Liver (tissue), 9 donors: ENCODE results near the gene SORBS2. TPM values are rescaled to one million over a fixed set of nuclear protein-coding genes. Genes with fewer than 3 reads are reported as not detected.

Experiments used
- DNase-seq: peaks from one replicate; pipeline ENCODE4 v3.0.0-alpha.2; 2017; ENCODE audit warnings: low spot score
- H3K27ac ChIP-seq, 2 donors: one replicate each; pipeline ENCODE4 v1.7.0; 2013; ENCODE audit warnings: inconsistent platforms in 2 of 2, low read length in 2 of 2, control low read depth in 1 of 2, low read depth in 1 of 2, mild to moderate bottlenecking in 1 of 2
- H3K27me3 ChIP-seq, 4 donors: one replicate each; pipeline versions ENCODE4 v1.6.1 to v1.7.0; 2013; ENCODE audit warnings: low read length in 3 of 4, inconsistent platforms in 1 of 4, mild to moderate bottlenecking in 1 of 4, moderate library complexity in 1 of 4; ENCODE audit not compliant: control insufficient read depth in 4 of 4, insufficient read depth in 4 of 4
- H3K36me3 ChIP-seq, 4 donors: one replicate each; pipeline versions ENCODE4 v1.6.1 to v1.7.0; 2013; ENCODE audit warnings: low read length in 3 of 4, mild to moderate bottlenecking in 3 of 4, low read depth in 1 of 4, moderate library complexity in 1 of 4; ENCODE audit not compliant: control insufficient read depth in 4 of 4, insufficient read depth in 3 of 4
- H3K4me1 ChIP-seq, 4 donors: one replicate each; pipeline versions ENCODE4 v1.6.1 to v1.7.0; 2013; ENCODE audit warnings: low read length in 3 of 4, mild to moderate bottlenecking in 3 of 4, moderate library complexity in 1 of 4; ENCODE audit not compliant: control insufficient read depth in 4 of 4, insufficient read depth in 4 of 4
- H3K4me3 ChIP-seq, 3 donors: one replicate each; pipeline versions ENCODE4 v1.6.1 to v1.7.0; 2013; ENCODE audit warnings: low read length in 3 of 3, control low read depth in 1 of 3, low read depth in 1 of 3, mild to moderate bottlenecking in 1 of 3
- H3K9ac ChIP-seq, 2 donors: one replicate each; pipeline ENCODE4 v1.7.0; 2013; ENCODE audit warnings: low read length in 2 of 2, mild to moderate bottlenecking in 2 of 2, moderate library complexity in 2 of 2, control low read depth in 1 of 2, low read depth in 1 of 2
- H3K9me3 ChIP-seq, 4 donors: one replicate each; pipeline versions ENCODE4 v1.6.1 to v1.7.0; 2013; ENCODE audit warnings: low read length in 3 of 4; ENCODE audit not compliant: control insufficient read depth in 4 of 4
- ATF3 ChIP-seq: IDR thresholded peaks from 2 replicates; pipeline ENCODE4 v1.6.1; 2016; ENCODE audit warnings: antibody characterized with exemption
- CTCF ChIP-seq: fragments of 150-350 bp; IDR thresholded peaks from 2 replicates; pipeline ENCODE4 v1.5.1; 2017; ENCODE audit warnings: improper control_type of control experiment, low read depth, low read length; ENCODE audit not compliant: missing input control
- EGR1 ChIP-seq, 2 donors: IDR thresholded peaks; 2 replicates each; pipeline ENCODE4 v1.6.1; 2016 to 2018; ENCODE audit warnings: antibody characterized with exemption in 2 of 2, low read depth in 2 of 2
- FOXA1 ChIP-seq: IDR thresholded peaks from 2 replicates; pipeline ENCODE4 v1.6.1; 2016; ENCODE audit warnings: antibody characterized with exemption
- FOXA2 ChIP-seq: IDR thresholded peaks from 2 replicates; pipeline ENCODE4 v1.6.1; 2016; ENCODE audit warnings: antibody characterized with exemption
- GABPA ChIP-seq, 2 donors: IDR thresholded peaks in 1 of 2; conservative IDR thresholded peaks in 1 of 2; 2 replicates each; pipeline ENCODE4 v1.6.1; 2016; ENCODE audit warnings: antibody characterized with exemption in 2 of 2, mild to moderate bottlenecking in 1 of 2, moderate library complexity in 1 of 2
- HNF4A ChIP-seq, 2 donors: conservative IDR thresholded peaks; 2 replicates each; pipeline ENCODE4 v1.6.1; 2016; ENCODE audit warnings: antibody characterized with exemption in 2 of 2, mild to moderate bottlenecking in 2 of 2
- HNF4G ChIP-seq: IDR thresholded peaks from 2 replicates; pipeline ENCODE4 v1.6.1; 2016; ENCODE audit warnings: antibody characterized with exemption
- JUND ChIP-seq, 2 donors: IDR thresholded peaks; 2 replicates each; pipeline ENCODE4 v1.6.1; 2016; ENCODE audit warnings: antibody characterized with exemption in 2 of 2
- MAX ChIP-seq: IDR thresholded peaks from 2 replicates; pipeline ENCODE4 v1.6.1; 2016; ENCODE audit warnings: antibody characterized with exemption
- NR2F2 ChIP-seq: IDR thresholded peaks from 2 replicates; pipeline ENCODE4 v1.6.1; 2016; ENCODE audit warnings: antibody characterized with exemption
- RAD21 ChIP-seq, 2 donors: IDR thresholded peaks; 2 replicates each; pipeline ENCODE4 v1.6.1; 2016; ENCODE audit warnings: antibody characterized with exemption in 2 of 2, mild to moderate bottlenecking in 2 of 2
- REST ChIP-seq: IDR thresholded peaks from 2 replicates; pipeline ENCODE4 v1.6.1; 2016; ENCODE audit warnings: antibody characterized with exemption, mild to moderate bottlenecking
- RXRA ChIP-seq, 2 donors: IDR thresholded peaks; 2 replicates each; pipeline ENCODE4 v1.6.1; 2017 to 2018; ENCODE audit warnings: antibody characterized with exemption in 2 of 2, mild to moderate bottlenecking in 1 of 2
- SP1 ChIP-seq: IDR thresholded peaks from 2 replicates; pipeline ENCODE4 v1.6.1; 2018; ENCODE audit warnings: antibody characterized with exemption, mild to moderate bottlenecking
- TAF1 ChIP-seq: conservative IDR thresholded peaks from 2 replicates; pipeline ENCODE4 v1.6.1; 2016; ENCODE audit warnings: antibody characterized with exemption, mild to moderate bottlenecking
- YY1 ChIP-seq: IDR thresholded peaks from 2 replicates; pipeline ENCODE4 v1.6.1; 2016; ENCODE audit warnings: antibody characterized with exemption, mild to moderate bottlenecking
- WGBS: extraction: QIAGEN DNeasy Blood & Tissue Kit; methylation state at CpG from one replicate; pipeline ENCODE4 v1.1.7; 2013; 5-methylcytosine and 5-hydroxymethylcytosine counted together
- polyA plus RNA-seq, 2 donors: library from polyadenylated mRNA; stranded (reverse) in 1 of 2; unstranded in 1 of 2; fragments of 200-250 nt in 1 of 2; fragments of >200 nt in 1 of 2; fragmentation: Nextera tagmentation in 1 of 2; extraction: Ambion mirVana in 1 of 2; gene quantifications; one replicate each; pipeline versions ENCODE4 v1.2.1 to v1.2.3, GENCODE V29; 2013 to 2015
- total RNA-seq, 2 donors: library from RNA; depleted of rRNA; stranded (reverse); fragments of >200 nt; gene quantifications; one replicate each; pipeline ENCODE4 v1.2.3, GENCODE V29; 2014
- donor health status: healthy.
- donor health status: healthy.
- donor health status: healthy.
- donor health status: healthy.
- donor health status: healthy.

SORBS2 gene
- total and polyA plus RNA-seq, 4 donors = 23.3 to 136 (median 59.6) TPM

DNA sequence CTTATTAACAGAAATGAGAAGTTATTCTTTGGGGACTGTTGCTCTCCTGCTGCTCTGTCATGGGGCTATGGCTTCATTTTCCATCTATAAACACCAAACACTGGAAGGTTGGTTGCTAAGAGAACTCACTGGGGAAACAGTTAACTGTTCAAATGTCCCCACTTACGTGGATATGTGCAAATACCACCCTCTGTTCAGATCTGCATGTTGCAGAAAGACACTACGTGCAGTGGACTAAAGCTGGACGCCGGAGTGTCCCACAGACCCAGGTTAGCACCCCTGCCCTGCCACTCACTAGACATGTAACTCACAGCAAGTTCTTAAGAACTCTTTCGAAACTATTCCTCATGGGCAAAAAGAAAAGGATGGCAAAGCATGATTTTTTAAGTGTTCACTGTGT is 62.1 kb downstream of the SORBS2 start:
- peaks cover 0 to 8% (median 3%) of the 10 kb centered on the region in 4 donors for H3K36me3 ChIP-seq
- H3K4me3 ChIP-seq = no peak overlapping the region
- WGBS = 94% methylated on average over 5 of the region's 5 CpGs
- H3K9me3 ChIP-seq = no peaks in the 10 kb centered on the region
- DNase-seq = no peak
- H3K9ac ChIP-seq = no peak overlapping the region
- no peak for TF ChIP-seq TAF1
- TF ChIP-seq FOXA2 = no peak
- no peak overlapping the region for H3K27ac ChIP-seq
- H3K4me1 ChIP-seq = peaks cover 0 to 16% (median 4%) of the 10 kb centered on the region in 4 donors
- H3K27me3 ChIP-seq = no peaks in the 10 kb centered on the region

- Histone ChIP-seq H3K36me3 (peaks cover 0 to 8% (median 1%) of the 10 kb centered on the region in 4 donors), H3K4me3 (no peak overlapping the region), H3K27ac (no peak overlapping the region), H3K4me1 (peaks cover 0 to 25% (median 7%) of the 10 kb centered on the region in 4 donors), H3K9ac (no peak overlapping the region), H3K9me3 (no peaks in the 10 kb centered on the region), H3K27me3 (no peaks in the 10 kb centered on the region)
- 98% methylated on average over 3 of the region's 3 CpGs for WGBS
- DNase-seq = no peak
- no peak for TF ChIP-seq MAX
- TF ChIP-seq RXRA (IDR thresholded peaks at IDR 0.05) = no peak
- TF ChIP-seq GABPA (IDR thresholded peaks at IDR 0.05 in 1 of 2, conservative IDR thresholded peaks at IDR 0.05 in 1 of 2) = no peak
- no peak for TF ChIP-seq RAD21 (IDR thresholded peaks at IDR 0.05)
- TF ChIP-seq YY1 = no peak
- TF ChIP-seq REST = no peak
- no peak for TF ChIP-seq SP1
- TF ChIP-seq HNF4G = no peak
- no peak for TF ChIP-seq NR2F2
- TF ChIP-seq FOXA1 = no peak
- no peak for TF ChIP-seq FOXA2
- TF ChIP-seq ATF3 = no peak
- no peak for TF ChIP-seq HNF4A (conservative IDR thresholded peaks at IDR 0.05)
- TF ChIP-seq JUND (IDR thresholded peaks at IDR 0.05) = no peak
- no peak for TF ChIP-seq TAF1
Measured at GRCh38 chr4:185748901-185749390, 63.0 kb downstream of the SORBS2 start.

GRCh38 chr4:185745891-185746290 is 66.1 kb downstream of the SORBS2 start:
- peaks cover 0 to 52% (median 22%) of the 10 kb centered on the region in 4 donors for H3K4me1 ChIP-seq
- 85% methylated on average over 9 of the region's 9 CpGs for WGBS
- H3K9me3 ChIP-seq = no peaks in the 10 kb centered on the region
- peaks cover 0 to 8% (median 1%) of the 10 kb centered on the region in 4 donors for H3K36me3 ChIP-seq
- H3K27me3 ChIP-seq = no peaks in the 10 kb centered on the region
- peak overlapping the region in 1 of 2 donors; percentile 24 for H3K27ac ChIP-seq
- no peak overlapping the region for H3K4me3 ChIP-seq
- H3K9ac ChIP-seq = no peak overlapping the region
- DNase-seq = no peak
- TF ChIP-seq CTCF = no peak
- no peak for TF ChIP-seq FOXA2
- no peak for TF ChIP-seq NR2F2
- TF ChIP-seq ATF3 = no peak
- TF ChIP-seq YY1 = no peak
- TF ChIP-seq FOXA1 = no peak
- no peak for TF ChIP-seq HNF4A (conservative IDR thresholded peaks at IDR 0.05)
- no peak for TF ChIP-seq MAX
- no peak for TF ChIP-seq RAD21 (IDR thresholded peaks at IDR 0.05)
- TF ChIP-seq HNF4G = no peak
- no peak for TF ChIP-seq EGR1 (IDR thresholded peaks at IDR 0.05; ENCODE audit: low read depth in 2 of 2)
- no peak for TF ChIP-seq JUND (IDR thresholded peaks at IDR 0.05)
- TF ChIP-seq SP1 = no peak
- no peak for TF ChIP-seq GABPA (IDR thresholded peaks at IDR 0.05 in 1 of 2, conservative IDR thresholded peaks at IDR 0.05 in 1 of 2)
- no peak for TF ChIP-seq TAF1
